Erythroblast (primary cell): ENCODE data around the gene CLEC4G.
A peak's percentile ranks its signal among the peaks of the same experiment; 100 is the strongest.
"Not testable (repeated sequence)": the region's sequence is repeated elsewhere in the genome, so short reads cannot be mapped to it uniquely, and the experiment has no call there.

Experiments used
- DNase-seq, 2 experiments: peaks; one replicate each; lab custom pipeline; 2025; lab: John Stamatoyannopoulos, UW
- GATA1 ChIP-seq: IDR thresholded peaks from 2 replicates; pipeline ENCODE4 v1.6.1; 2011; ENCODE audit warnings: low read depth, mild to moderate bottlenecking, control low read depth, low read length, moderate library complexity
- POLR2A ChIP-seq: IDR thresholded peaks from 2 replicates; pipeline ENCODE4 v1.6.1; 2011; ENCODE audit warnings: mild to moderate bottlenecking, low read length

The CLEC4G gene

DNA sequence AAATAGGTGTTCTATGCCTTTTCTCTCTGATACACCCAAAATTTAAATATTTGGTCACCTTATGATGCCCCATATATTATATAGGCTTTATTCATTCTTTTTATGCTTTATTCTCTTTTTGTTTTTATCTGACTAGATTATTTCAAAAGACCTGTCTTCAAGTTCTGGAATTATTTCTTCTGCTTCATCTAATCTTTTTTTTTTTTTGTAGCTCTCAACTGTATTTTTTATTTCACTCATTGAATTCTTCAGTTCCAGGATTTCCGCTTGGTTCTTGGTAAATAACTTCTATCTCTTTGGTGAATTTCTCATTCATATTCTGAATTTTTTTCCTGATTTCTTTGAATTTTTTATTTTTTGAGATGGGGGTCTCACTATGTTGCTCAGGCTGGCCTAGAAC lies 27.2 kb upstream of the CLEC4G start:
- TF ChIP-seq POLR2A (no peak), GATA1 (no peak)
- DNase-seq, result no peak

DNA sequence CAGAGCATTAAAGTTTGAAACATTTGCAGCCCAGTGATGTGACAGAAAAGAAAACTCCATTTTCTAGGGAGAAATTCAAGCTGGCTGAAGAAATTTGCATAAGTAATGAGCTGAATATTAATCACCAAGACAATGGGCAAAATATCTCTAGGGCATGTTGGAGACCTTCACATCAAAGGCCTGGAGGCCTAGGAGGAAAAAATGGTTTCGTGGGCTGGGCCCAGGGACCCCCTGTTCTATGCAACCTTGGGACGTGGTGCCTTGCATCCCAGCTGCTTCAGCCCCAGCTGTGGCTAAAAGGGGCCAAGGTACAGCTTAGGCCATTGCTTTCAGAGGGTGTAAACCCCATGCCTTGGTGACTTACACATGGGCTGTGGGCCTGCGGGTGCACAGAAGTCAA lies 25.4 kb upstream of the CLEC4G start:
- TF ChIP-seq GATA1, result no peak
- TF ChIP-seq POLR2A, result no peak

DNA sequence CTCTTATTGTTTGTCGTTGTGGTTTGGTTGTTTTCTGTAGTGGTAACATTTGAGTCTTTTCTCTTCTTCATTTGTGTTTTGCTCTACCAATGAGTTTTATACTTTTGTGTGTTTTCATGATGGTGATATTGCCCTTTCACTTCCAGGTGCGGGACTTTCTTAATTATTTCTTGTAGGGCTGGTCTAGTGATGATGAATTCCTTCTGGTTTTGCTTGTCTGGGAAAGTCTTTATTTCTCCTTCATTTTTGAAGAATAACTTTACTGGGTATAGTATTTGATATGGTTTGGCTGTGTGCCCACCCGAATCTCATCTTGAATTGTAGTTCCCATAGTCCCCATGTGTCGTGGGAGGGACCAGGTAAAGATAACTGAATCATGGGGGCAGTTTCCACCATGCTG lies 24.3 kb upstream of the CLEC4G start:
- no peak for TF ChIP-seq POLR2A
- no peak for TF ChIP-seq GATA1
- DNase-seq, result no peak

More for the DNA sequence above, 25.4 kb upstream of the CLEC4G start:
- no peak for DNase-seq

GRCh38 chr19:7751157-7751783 lies 19.4 kb upstream of the CLEC4G start:
- DNase-seq, result no peak
- no peak for TF ChIP-seq POLR2A
- TF ChIP-seq GATA1, result no peak

GRCh38 chr19:7748756-7749155 lies 16.8 kb upstream of the CLEC4G start:
- TF ChIP-seq POLR2A, result no peak
- no peak for TF ChIP-seq GATA1
- DNase-seq, result peak in 1 of 2 experiments; percentile 15

- no peak for DNase-seq
- TF ChIP-seq POLR2A (no peak), GATA1 (no peak)
Measured at GRCh38 chr19:7748171-7748570, 16.3 kb upstream of the CLEC4G start.

DNA sequence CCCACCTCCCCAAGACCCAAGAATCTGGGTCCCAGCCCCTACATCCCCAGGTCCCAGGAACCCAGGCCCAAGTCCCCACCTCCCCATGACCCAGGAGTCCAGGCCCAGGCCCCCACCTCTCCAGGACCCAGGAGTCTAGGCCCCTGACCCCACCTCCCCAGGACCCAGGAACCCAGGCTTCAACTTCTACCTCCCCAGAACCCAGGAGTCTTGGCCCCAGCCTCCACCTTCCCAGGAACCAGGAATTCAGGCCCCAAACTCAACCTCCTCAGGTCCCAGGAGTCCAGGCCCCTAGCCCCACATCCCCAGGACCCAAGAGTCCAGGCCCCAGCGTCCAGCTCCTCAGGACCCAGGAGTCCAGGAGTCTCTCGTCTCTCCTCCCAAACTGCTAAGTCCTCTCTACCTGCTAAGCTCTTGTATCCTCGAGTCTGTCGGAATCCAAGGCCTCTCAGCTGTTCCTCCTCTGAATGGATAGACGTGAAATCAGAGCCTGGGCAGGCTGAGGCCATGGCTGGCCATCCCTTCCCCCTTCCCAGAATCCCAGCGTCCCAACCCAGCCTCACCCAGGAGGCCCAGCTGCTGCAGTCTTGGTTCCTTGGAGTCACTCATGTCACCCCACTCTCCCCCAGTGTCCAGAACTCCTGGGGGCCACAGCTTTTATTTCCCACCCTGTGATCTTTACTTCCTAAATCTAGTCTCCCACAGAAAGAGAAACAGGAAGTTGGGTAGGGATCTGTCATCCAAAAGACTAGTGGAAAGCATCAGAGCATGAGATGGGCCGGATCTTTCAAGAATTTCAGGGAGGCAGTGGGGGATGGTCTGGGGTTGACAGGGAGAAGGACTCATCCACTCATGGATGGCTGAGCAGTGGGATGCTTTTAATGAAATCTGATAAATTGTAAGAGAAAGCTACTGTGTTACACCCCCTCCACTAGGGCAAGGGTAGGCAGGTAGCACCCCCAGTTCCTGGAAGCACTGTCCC lies 15.3 kb upstream of the CLEC4G start, which contains the start of gene CD209:
CD209 (minus strand) TSS at position 632 of the 982 bp plus-strand sequence; CDS start at position 609, 23 bp downstream.
- TF ChIP-seq POLR2A, result no peak
- no peak for TF ChIP-seq GATA1
- DNase-seq, result no peak

GRCh38 chr19:7746306-7746705 lies 14.4 kb upstream of the CLEC4G start:
- not testable (repeated sequence) for DNase-seq

DNA sequence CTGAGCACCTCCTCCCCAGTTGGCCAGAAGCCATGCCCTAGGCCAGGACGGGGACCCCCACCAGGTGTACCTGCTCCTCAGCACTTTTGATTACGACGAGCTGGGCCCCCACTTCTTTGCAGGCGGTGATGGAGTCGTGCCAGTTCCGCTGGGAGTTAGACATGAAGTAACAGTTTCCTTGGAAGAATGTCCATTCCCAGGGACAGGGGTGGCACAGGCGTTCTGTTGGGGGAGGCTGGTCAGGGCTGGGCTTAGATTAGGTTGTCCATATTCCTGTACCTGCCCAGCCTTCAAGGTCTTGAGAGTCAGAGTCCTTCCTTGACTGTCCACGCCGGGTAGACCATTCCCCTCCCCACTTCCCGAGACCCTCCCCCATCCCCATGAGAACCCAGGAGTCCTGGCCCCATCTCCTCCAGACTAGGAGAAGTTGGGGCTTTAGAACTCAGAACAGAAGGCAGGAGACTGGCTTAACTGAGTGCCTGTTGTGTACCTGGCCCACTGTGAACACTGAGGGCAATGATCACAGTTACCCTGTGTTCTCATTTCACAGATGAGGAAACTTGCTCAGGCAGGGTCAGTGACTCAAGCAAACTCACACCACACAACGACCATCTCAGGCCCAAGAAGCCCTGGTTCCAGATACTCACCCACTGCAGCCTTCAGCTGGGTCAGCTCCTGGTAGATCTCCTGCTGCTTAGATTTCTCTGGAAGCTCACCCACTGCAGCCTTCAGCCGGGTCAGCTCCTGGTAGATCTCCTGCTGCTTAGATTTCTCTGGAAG lies 13.2 kb upstream of the CLEC4G start:
- DNase-seq, result no peak
- no peak for TF ChIP-seq POLR2A
- no peak for TF ChIP-seq GATA1

- TF ChIP-seq POLR2A (no peak), GATA1 (no peak)
- DNase-seq, result no peak
Measured at GRCh38 chr19:7744199-7744786, 12.4 kb upstream of the CLEC4G start.

DNA sequence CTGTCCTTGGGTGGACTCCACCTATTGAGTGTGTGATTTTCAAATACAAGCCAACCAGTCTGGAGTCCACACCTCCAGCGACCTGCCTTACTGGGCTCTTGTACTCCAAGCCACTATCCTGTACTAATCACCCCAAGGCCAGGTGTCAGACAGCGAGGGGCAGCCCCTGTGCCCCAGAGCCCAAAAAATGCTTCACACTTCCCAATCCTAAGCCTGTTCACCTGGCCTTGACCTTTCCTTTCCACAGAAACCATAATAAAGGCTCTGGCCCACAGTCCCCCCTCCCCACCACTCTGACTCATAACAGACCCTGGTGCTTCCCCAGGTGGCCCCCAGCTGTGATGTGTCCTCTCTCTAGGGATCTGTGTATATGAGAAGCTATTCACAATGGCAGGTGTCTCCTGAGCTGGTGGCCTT lies 11.5 kb upstream of the CLEC4G start:
- TF ChIP-seq GATA1, result no peak
- TF ChIP-seq POLR2A, result no peak
- DNase-seq, result no peak

DNA sequence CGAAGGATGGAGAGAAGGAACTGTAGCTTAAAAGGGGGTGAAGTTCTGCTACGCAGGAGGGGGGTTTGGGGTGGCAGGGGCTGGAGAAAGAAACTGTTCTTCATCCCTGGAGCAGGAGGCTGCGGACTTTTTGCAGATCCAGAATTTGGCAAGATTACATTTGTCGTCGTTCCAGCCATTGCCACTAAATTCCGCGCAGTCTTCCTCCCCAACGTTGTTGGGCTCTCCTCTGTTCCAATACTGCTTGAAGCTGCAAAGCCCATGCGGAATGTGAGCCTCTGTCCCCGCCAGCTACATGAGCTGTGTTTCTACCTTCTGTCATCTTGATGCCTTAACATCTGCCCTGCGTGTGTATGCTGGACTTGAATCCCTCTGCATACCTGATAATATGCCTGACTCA lies 11.1 kb upstream of the CLEC4G start:
- no peak for DNase-seq
- TF ChIP-seq GATA1 (no peak), POLR2A (no peak)

DNA sequence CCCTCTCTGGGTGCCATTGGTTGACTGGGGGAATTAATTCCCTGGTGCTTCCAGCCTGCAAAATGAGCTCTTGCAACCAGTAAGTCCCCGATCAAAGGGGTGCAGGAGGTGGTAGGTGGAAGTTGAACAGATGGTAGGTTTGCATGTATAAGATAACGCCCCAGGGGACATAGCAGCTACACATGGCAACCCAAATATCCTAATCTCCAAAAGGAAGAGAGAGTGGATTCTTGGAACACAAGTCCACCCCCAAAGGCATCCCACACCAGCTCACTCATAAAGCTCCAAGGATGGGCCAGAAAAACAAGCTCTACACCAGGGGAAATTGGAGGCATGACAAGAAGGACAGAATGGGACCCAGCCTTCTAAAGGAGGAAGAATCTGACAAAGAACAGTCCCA lies 10.7 kb upstream of the CLEC4G start:
- DNase-seq, result no peak
- TF ChIP-seq GATA1 (no peak), POLR2A (no peak)
